MM.1S (cell line): ENCODE measurements around the gene CCSER2.
A peak's percentile ranks its signal among the peaks of the same experiment; 100 is the strongest.

Source experiments
- DNase-seq: peaks from one replicate; pipeline ENCODE4 v3.0.0-alpha.2; 2015
- H2AFZ ChIP-seq: fragments of 300-600 bp; sonication (generic); 2 replicates; pipeline ENCODE4 v1.6.0; 2016; ENCODE audit warnings: antibody characterized with exemption, low read length
- H3F3A ChIP-seq: fragments of 300-600 bp; sonication (generic); 2 replicates; pipeline ENCODE4 v1.6.1; 2016; ENCODE audit warnings: mild to moderate bottlenecking, antibody characterized with exemption, low read length, moderate library complexity, mixed read lengths; ENCODE audit not compliant: insufficient read depth
- H3K27ac ChIP-seq: fragments of 300-600 bp; sonication (generic); 2 replicates; pipeline ENCODE4 v1.5.1; 2016; ENCODE audit warnings: mild to moderate bottlenecking, low read length
- H3K27me3 ChIP-seq: fragments of 300-600 bp; sonication (generic); replicated peaks from 2 replicates; pipeline ENCODE4 v1.6.0; 2016; ENCODE audit warnings: low read length; ENCODE audit not compliant: insufficient read depth
- H3K36me3 ChIP-seq: fragments of 300-600 bp; sonication (generic); replicated peaks from 2 replicates; pipeline ENCODE4 v1.6.1; 2016; ENCODE audit warnings: mild to moderate bottlenecking, low read length, mixed read lengths; ENCODE audit not compliant: insufficient read depth
- H3K4me1 ChIP-seq: fragments of 300-600 bp; sonication (generic); 2 replicates; pipeline ENCODE4 v1.6.1; 2016; ENCODE audit warnings: low read length, mixed read lengths
- H3K4me2 ChIP-seq: fragments of 300-600 bp; sonication (generic); 2 replicates; pipeline ENCODE4 v1.6.0; 2016; ENCODE audit warnings: low read depth, low read length
- H3K4me3 ChIP-seq: fragments of 300-600 bp; sonication (generic); 2 replicates; pipeline ENCODE4 v1.5.1; 2016; ENCODE audit warnings: low read length, mixed read lengths
- H3K79me2 ChIP-seq: fragments of 300-600 bp; sonication (generic); 2 replicates; pipeline ENCODE4 v1.6.1; 2016; ENCODE audit warnings: mixed run types, low read length, mixed read lengths
- H3K9ac ChIP-seq: fragments of 300-600 bp; sonication (generic); 2 replicates; pipeline ENCODE4 v1.6.1; 2016; ENCODE audit warnings: low read length, mixed read lengths
- H3K9me2 ChIP-seq: fragments of 300-600 bp; sonication (generic); replicated peaks from 2 replicates; pipeline ENCODE4 v1.6.1; 2016; ENCODE audit warnings: mild to moderate bottlenecking, low read length, mixed read lengths; ENCODE audit not compliant: insufficient read depth
- H3K9me3 ChIP-seq: fragments of 300-600 bp; sonication (generic); replicated peaks from 2 replicates; pipeline ENCODE4 v1.6.1; 2016; ENCODE audit warnings: mild to moderate bottlenecking, low read length, mixed read lengths; ENCODE audit not compliant: insufficient read depth
- H4K20me1 ChIP-seq: fragments of 300-600 bp; sonication (generic); 2 replicates; pipeline ENCODE4 v1.6.1; 2016; ENCODE audit warnings: mild to moderate bottlenecking, low read length, moderate library complexity, mixed read lengths; ENCODE audit not compliant: insufficient read depth
- CTCF ChIP-seq: fragments of 300-600 bp; sonication (generic); IDR thresholded peaks from 2 replicates; pipeline ENCODE4 v1.5.1; 2016; ENCODE audit warnings: antibody characterized with exemption, low read length, mixed read lengths
- EZH2 ChIP-seq: fragments of 300-600 bp; sonication (generic); optimal IDR thresholded peaks from 2 replicates; pipeline ENCODE3; 2017; ENCODE audit warnings: low read depth, mild to moderate bottlenecking, antibody characterized with exemption, low read length, mixed read lengths
- EZH2phosphoT487 ChIP-seq: fragments of 300-600 bp; sonication (generic); IDR thresholded peaks from 2 replicates; pipeline ENCODE4 v1.6.1; 2018; ENCODE audit warnings: antibody characterized with exemption, low read length

CCSER2 gene

DNA sequence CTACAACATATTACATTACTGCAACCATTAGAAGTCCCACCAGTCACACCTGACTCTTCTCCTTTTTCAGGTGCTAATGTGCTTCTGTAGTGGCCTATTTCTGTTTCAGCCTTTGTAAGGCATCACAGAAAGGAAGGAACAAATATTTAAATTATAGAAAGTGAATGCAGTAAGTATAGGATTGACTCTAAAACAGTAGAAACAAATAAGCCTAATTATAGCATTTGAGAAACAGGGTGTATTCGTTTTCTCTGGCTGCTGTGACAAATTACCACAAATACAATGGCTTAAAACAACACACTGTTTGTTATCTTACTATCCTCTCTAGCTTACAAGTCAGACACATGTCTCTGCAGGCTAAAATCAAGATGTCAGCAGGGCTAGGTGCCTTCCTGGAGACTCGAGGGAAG, 69.4 kb downstream of the CCSER2 start:
- Histone ChIP-seq H3K4me3 (no peak overlapping the region), H3K9ac (no peak overlapping the region), H3K4me2 (peak overlapping the region; percentile 23; the same call in 1 of the 2 replicates), H3F3A (0 out of 2 replicates have a peak, but pooled peaks cover 5% of the 10 kb centered on the region), H4K20me1 (no peaks in the 10 kb centered on the region), H3K36me3 (no peaks in the 10 kb centered on the region), H3K79me2 (no peaks in the 10 kb centered on the region), H2AFZ (no peak overlapping the region), H3K27ac (no peak overlapping the region; the same call in 1 of the 2 replicates), H3K9me3 (no peaks in the 10 kb centered on the region), H3K9me2 (no peaks in the 10 kb centered on the region), H3K27me3 (no peaks in the 10 kb centered on the region), H3K4me1 (peaks cover 26% of the 10 kb centered on the region)
- DNase-seq: peak; percentile 16
- TF ChIP-seq EZH2 (no peak), CTCF (no peak), EZH2phosphoT487 (no peak)

DNA sequence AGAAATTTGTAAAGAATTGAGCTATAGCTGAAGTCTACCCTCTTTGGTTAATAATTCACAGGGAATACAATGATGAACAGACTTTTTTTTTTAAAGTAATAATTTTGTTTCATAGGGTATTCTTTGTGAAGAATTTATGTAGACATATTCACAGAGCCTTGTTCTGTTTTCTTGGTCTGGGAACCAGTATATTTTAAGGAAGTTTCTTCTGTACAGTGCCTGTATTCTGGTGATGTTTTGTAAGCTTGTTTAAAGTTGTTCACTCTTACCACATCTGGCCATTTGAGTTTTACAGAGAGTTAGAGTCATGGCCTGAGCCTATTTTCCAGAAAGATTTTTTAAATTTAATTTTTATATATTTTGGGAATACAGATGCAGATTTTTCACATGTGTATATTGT, 70.3 kb downstream of the CCSER2 start:
- H3K27me3 ChIP-seq: no peaks in the 10 kb centered on the region
- no peaks in the 10 kb centered on the region for H3K79me2 ChIP-seq
- no peak for DNase-seq
- no peak overlapping the region for H3K9ac ChIP-seq
- no peak overlapping the region for H3K4me3 ChIP-seq
- H2AFZ ChIP-seq: no peak overlapping the region
- no peaks in the 10 kb centered on the region for H3K9me3 ChIP-seq
- no peaks in the 10 kb centered on the region for H3K9me2 ChIP-seq
- 0 out of 2 replicates have a peak, but pooled peaks cover 5% of the 10 kb centered on the region for H3F3A ChIP-seq
- H3K4me1 ChIP-seq: peaks cover 26% of the 10 kb centered on the region
- no peak for TF ChIP-seq CTCF
- TF ChIP-seq EZH2: no peak
- no peak for TF ChIP-seq EZH2phosphoT487
- no peaks in the 10 kb centered on the region for H4K20me1 ChIP-seq
- no peaks in the 10 kb centered on the region for H3K36me3 ChIP-seq
- no peak overlapping the region for H3K4me2 ChIP-seq
- no peak overlapping the region for H3K27ac ChIP-seq

DNA sequence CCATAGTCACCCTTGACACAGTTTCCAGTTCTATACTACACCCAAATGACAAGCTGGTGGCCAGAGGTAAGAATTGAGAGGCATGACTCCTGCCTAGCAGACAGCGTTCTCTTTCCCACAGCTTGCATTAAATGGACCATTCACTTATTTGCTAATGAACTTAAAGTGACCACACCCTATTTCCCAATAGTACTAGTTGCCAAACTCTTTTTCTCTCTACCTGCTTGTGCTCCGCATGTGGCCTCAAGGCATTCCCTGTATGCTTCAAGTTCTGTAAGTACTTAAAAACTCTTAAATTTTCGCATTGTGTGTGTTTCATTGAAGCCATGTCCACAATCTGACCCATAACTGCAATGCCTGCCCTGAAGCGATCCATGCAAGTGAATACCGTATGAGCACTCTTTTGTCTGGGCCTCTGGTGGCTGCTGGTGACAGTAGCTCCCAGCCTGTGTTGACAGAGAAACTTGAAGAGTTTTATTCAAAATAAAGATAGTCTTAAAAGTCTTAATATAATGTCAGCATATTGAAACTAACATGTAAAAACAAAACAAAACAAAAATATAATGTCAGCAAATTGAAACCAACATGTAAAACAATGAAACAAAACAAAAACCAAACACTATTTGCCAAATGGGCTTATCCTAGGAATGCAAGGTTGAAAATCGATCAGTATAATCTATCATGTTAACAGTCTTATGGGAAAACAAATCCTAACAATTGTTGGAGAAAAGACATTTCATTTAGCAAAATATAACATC, 73.6 kb downstream of the CCSER2 start:
- no peaks in the 10 kb centered on the region for H3K36me3 ChIP-seq
- 0 out of 2 replicates have a peak, but pooled peaks cover 5% of the 10 kb centered on the region for H3F3A ChIP-seq
- TF ChIP-seq EZH2phosphoT487 (no peak), EZH2 (no peak), CTCF (no peak)

More for the DNA sequence above, 73.6 kb downstream of the CCSER2 start:
- no peaks in the 10 kb centered on the region for H3K27me3 ChIP-seq
- H3K4me3 ChIP-seq: no peak overlapping the region
- H3K9me2 ChIP-seq: no peaks in the 10 kb centered on the region
- no peak overlapping the region for H3K27ac ChIP-seq
- no peaks in the 10 kb centered on the region for H4K20me1 ChIP-seq
- H3K79me2 ChIP-seq: no peaks in the 10 kb centered on the region
- no peak overlapping the region for H2AFZ ChIP-seq
- H3K9ac ChIP-seq: no peak overlapping the region
- H3K4me1 ChIP-seq: peaks cover 23% of the 10 kb centered on the region
- no peak overlapping the region for H3K4me2 ChIP-seq
- DNase-seq: no peak
- no peaks in the 10 kb centered on the region for H3K9me3 ChIP-seq
